ENCODE results near the gene PTPN1.

DNA sequence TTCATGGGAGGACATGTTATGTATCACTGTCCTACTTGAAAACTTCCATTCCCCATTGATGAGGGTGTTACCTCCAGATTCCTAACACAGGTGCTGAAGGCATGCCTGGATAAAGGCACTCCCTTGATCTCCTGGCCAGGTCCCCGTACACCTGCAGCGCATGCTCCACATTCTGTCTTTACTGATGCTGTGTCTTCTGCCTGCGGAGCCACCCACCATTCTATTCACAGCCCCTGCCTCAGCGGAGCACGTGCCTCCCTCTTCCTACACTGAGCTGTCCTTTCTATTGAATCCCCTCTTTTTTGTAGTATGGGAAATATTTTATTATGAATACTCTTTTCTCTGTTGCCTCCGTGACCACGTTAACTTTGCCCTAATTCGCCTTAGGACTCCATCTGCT lies 25.0 kb downstream of the PTPN1 start:
- TF ChIP-seq, protein P1, sequence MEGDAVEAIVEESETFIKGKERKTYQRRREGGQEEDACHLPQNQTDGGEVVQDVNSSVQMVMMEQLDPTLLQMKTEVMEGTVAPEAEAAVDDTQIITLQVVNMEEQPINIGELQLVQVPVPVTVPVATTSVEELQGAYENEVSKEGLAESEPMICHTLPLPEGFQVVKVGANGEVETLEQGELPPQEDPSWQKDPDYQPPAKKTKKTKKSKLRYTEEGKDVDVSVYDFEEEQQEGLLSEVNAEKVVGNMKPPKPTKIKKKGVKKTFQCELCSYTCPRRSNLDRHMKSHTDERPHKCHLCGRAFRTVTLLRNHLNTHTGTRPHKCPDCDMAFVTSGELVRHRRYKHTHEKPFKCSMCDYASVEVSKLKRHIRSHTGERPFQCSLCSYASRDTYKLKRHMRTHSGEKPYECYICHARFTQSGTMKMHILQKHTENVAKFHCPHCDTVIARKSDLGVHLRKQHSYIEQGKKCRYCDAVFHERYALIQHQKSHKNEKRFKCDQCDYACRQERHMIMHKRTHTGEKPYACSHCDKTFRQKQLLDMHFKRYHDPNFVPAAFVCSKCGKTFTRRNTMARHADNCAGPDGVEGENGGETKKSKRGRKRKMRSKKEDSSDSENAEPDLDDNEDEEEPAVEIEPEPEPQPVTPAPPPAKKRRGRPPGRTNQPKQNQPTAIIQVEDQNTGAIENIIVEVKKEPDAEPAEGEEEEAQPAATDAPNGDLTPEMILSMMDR (IDR thresholded peaks at IDR 0.05; ENCODE audit: low read length) = no peak
- no peak for TF ChIP-seq EZH2 (IDR thresholded peaks at IDR 0.05; ENCODE audit: borderline replicate concordance, low read length)
